GM10266 (cell line): ENCODE data around the gene FTO.

Experiments used
- DNase-seq: peaks from one replicate; pipeline ENCODE4 v3.0.0; 2012; ENCODE audit errors: extremely low spot score
- TF ChIP-seq, protein P1 (sequence below): IDR thresholded peaks from 2 replicates; pipeline ENCODE4 v1.5.1; 2012; ENCODE audit warnings: mild to moderate bottlenecking, low read depth; ENCODE audit not compliant: control insufficient read depth, insufficient read depth; ENCODE audit errors: missing control alignments

FTO gene

DNA sequence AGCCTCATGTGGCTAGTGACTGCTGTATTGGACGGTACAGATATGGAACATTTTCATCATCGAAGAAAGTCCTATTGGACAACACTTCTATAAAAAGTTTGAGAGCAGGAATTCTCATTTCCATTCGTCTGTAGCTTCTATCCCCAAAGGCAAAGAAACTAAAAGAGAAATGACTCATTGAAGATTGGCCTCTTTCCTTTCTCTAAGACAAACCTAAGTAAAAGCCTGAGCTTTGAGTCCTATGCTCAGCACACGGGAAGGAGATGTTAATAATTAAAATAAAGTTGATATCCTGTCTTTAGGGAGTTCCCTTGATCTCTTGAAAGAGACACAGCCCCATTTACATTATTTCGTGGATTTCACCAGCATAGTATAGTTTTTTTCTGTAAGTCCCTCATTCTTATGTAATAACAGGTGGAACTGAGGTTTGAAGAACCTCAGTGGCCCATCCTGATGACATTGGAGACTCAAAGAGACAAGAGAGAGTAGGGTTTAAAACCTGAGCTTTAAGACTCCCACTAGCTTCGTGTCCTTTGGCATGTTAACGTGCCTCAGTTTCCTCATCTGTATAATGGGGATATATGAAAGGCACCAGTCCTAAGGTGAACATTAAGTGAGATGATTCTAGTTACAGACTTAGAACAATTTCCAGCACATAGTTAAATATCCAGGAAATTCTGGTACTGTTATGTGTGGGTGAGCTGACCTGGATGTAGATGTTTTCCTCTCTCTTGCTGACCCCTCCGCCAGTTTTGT is 408.7 kb downstream of the FTO start:
- TF ChIP-seq, protein P1, sequence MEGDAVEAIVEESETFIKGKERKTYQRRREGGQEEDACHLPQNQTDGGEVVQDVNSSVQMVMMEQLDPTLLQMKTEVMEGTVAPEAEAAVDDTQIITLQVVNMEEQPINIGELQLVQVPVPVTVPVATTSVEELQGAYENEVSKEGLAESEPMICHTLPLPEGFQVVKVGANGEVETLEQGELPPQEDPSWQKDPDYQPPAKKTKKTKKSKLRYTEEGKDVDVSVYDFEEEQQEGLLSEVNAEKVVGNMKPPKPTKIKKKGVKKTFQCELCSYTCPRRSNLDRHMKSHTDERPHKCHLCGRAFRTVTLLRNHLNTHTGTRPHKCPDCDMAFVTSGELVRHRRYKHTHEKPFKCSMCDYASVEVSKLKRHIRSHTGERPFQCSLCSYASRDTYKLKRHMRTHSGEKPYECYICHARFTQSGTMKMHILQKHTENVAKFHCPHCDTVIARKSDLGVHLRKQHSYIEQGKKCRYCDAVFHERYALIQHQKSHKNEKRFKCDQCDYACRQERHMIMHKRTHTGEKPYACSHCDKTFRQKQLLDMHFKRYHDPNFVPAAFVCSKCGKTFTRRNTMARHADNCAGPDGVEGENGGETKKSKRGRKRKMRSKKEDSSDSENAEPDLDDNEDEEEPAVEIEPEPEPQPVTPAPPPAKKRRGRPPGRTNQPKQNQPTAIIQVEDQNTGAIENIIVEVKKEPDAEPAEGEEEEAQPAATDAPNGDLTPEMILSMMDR: no peak
- DNase-seq: no peak

DNA sequence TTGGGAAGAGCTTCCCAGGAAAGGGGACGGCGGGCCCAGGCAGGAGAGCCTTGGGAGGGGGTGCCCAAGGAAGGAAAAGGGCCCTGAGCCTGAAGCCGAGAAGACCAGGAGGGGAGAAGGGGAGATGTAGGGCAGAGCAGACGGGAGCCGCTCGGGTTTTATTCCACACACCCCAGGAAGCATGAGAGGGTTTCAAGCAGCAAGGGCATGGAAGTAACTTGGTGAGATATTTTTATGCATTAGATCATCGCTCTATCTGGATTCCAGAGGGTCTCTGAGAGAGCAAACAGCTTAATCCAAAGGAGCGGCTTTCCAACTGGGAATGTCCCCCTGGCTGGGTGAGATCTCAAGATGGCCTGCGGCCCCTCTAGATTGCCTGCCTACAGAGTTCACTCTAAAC is 411.6 kb downstream of the FTO start:
- TF ChIP-seq, protein P1: no peak
- no peak for DNase-seq

DNA sequence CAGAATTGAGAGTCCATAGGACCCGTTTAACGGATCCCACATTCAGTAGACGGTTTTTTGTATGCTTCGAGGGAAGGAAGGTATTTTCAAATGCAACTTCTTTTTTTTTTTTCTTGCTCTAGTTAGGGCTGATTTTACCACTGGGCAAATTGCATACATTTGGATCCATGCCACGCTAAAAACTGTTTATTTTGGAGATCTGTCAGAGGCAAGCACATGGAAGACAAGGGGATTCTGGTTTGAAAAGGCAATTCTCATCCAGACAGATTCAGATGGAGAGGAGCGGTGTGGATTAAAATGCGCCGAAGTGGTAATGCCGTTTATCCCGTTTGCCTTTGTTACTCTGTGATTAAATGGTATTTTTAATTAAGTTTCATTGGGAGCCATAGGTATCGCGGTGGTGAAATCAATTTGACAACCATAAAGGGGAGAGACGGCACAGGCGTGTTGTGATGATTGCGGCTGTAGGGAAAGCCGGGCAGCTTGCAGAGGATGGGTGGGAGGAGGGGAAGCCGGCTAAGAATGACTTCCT is 412.2 kb downstream of the FTO start:
- no peak for DNase-seq
- TF ChIP-seq, protein P1: no peak

DNA sequence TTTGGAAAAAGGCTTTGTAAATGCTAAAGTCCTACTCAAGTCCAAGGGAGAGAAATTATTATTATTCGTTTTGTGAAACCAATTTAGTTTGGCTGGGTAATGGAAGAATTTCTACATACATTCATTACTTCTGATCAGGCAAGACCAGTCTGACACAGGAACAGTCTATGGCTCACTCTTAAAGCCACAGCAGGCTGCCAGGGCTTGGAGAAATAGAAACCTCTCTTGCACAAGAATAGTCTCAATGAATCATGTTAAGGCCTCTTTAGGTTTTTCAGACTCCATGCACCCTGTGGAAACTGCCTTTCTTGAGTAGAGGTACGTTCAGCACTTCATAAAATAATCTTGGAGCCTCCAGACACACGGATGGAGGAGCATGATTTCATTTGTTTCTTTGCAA is 414.9 kb downstream of the FTO start:
- no peak for DNase-seq
- TF ChIP-seq, protein P1: no peak

DNA sequence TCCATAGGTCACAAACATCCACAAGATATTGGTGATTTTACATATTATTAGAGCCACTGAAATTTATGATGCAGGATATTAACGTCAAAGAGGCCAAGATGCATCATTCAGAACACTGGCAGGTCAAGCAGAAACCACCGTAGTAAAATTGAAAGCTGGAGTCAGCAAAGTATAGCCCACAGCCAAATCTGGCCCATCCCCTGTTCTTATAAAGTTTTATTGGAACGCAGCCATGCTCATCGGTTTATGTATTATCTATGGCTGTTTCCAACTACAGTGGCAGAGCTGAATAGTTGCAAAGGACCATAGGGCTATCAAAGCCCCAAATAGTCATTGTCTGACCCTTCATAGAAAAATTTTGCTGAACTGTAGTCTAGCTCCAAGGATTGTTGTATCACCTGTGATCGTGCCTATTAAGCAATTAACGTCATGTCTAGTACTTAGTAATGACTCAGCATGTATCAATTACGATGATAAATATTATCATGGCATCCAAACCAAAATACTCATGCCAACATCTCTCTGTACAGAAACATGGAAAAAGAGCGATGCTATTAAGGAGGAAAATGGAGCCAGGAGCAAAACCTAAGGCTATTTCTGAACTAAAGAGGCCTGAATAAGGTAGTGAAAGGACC is 417.0 kb downstream of the FTO start:
- TF ChIP-seq, protein P1: no peak
- no peak for DNase-seq

DNA sequence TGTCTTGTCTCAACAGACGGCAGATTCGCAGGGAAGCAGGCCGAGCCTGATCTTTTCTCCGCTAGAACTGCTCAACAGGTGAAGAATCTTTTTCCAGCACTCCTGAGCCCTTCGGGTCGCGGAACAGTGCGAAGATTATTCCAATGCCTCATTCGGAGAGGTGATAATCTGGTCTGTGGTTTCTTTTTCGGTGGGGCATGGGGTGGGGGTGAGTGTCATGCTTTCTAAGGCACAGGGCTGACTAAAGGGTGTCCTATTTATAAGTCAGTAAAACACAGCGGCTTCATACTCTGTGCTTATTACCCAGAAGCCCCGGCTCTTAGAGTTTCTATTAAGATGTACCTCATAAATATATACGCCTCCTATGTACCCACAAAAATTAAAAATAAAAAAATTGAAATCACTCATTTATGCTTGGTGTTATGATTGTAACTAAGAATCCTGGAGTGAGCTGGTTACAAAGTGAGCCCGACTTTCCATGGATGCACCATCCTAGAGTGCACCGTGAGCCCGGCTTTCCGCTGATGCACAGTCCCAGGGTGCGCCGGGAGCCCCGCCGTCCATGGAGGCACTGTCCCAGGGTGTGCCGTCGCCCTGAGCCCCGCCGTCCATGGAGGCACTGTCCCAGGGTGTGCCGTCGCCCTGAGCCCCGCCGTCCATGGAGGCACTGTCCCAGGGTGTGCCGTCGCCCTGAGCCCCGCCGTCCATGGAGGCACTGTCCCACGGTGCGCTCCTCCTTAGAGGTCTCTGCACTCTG is 417.8 kb downstream of the FTO start:
- TF ChIP-seq, protein P1: no peak
- DNase-seq: no peak

DNA sequence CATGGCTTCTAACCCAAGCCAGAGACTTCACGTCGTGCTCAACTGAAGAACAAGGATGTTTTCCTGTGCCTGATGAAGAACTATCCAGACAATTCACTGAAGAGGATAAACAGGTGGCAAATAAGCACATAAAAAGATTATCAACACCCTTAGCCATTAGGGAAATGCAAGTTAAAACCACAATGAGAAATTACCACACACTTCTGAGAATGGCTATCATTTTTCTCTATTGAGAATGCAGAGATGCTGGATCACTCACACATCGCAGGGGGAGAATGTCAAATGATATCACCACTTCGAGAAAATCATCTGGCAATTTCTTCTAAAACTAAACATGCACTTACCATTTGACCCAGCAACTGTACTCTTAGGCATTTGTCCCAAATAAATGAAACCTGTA is 419.8 kb downstream of the FTO start:
- TF ChIP-seq, protein P1: no peak
- DNase-seq: no peak
